MV-4-11 (cell line): ENCODE measurements around the gene TMEM178B.

Experiments
- DNase-seq: peaks from one replicate; lab custom pipeline; 2025; lab: John Stamatoyannopoulos, UW

Gene TMEM178B

DNA sequence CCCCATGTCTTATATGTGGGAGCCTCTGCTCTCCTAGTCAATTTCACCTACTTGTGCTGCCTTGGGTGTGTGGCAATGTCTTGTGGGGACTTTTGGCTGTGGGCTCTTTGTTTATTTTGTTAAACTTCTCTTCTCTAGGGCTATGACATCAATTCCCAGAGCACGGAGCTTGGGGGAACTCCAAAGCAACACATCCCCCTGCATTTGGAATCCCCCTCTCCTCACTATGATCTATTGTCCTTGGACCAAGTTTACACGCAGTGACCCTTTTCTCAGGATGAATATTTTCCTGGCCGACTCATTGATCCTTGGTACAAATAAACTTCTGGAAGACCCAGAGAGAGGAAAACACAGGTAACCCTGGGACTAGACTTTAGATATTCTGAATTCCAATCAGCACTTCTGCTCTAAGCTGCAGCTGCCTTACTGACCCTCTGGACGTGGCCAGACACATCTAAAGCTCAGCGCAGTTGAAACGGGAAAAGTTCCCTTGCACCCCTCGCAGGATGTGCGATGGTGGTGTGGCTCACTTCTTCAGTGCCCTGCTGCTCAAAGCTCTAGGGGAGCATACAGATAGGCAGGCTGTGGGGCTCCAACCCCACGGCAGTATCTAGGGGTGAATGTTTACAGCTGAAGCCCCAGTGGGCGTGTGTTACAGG is 110.8 kb downstream of the TMEM178B start:
- no peak for DNase-seq

DNA sequence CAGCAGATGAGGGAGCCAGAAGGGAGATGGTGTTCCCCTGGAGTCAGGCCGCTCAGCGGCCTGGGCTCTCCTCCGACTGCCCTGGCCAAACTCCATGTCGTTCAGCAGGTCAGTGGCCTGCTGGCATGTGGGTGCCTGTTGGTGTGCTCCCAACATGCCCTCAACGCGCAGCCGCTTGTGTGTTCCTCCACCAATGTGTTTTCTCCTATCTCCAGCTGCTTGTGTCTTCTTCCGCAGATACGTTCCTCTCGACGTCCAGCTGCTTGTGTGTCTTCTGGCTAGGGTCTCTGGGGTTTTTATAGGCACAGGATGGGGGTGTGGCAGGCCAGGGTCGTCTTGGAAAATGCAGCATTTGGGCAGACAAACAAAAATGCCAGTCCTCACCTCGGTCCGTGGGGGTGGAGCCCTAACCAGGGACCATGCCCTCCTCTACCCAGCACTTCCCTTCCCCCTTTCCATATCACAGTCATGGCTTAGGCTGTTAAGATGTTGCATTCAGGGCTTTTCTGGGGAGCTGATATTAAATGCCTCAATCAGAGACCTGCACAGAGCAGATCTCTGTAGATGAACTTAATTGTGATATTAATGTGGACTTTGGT is 111.6 kb downstream of the TMEM178B start:
- DNase-seq, result no peak

DNA sequence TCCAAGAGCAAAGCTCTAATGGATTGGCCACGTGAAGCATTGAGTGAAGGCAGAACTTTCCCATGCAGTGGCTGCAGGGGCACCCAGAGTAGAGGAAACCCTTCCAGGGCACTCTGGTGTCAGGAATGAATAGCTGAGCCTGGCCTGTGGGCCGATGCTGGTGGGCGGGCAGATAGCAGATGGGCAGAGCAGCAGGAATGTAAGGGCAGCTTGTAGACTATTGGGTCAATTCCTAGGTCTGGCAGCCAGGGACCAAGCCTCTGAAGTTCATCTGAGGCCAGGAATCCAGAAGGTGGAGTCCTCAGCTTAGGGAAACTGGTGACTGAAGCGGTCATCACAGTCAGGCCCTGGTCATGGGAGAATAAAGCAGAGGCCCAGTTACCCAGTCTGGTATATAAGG is 115.4 kb downstream of the TMEM178B start:
- DNase-seq, result no peak

DNA sequence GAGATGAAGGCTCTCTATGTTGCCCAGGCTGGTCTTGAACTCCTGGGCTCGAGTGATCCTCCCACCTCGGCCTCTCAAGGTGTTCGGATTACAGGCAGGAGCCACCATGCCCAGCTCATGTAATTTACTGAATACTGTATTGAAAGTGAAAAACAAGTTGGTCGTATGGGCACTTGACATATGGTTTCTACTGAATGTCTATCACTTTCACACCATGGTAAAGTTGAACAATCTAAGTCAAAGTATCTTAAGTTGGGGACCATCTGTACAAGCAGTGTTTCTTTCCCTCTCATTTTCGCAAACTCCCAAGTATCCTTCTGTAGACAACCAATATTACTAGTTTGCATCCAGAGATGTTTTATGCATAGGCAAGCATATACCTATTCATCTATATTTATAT is 116.6 kb downstream of the TMEM178B start:
- DNase-seq, result no peak

DNA sequence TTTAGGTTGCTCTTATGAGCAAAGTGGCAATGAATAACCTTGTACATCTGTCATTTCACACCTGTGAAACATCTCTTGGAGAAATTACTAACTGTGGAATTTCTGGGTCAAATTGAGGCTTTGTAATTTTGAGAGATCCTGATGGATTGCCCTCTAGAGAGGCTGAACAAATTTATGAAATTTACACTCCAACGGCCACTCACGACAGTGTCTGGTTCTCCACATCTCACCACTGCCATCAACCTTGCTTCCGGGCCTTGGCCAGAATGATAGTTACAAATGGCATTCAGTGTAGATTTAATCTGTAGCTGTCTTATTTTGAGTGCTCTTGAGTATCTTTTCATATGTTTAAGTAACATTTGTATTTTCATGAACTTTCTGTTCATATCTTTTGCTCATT is 117.4 kb downstream of the TMEM178B start:
- DNase-seq, result no peak

DNA sequence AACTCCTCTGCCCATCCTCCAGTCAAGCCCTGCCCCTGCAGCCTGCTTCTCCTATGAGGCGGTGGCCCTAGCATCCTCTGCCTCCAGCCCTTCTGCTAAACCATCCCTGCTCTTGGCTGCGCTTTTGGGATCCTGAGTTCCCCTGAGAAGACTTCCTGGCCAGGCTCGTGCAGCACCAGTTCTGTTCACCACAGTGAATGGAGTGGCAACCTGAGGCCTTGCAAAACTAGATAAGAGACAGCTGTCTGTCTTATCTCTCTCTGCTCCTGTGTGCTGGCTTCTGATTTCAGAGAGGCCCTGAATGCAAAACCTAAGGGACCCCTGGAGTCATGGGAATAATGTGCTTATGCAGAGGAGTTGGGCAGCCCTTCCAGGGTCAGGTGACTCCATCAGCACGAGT is 119.2 kb downstream of the TMEM178B start:
- no peak for DNase-seq

DNA sequence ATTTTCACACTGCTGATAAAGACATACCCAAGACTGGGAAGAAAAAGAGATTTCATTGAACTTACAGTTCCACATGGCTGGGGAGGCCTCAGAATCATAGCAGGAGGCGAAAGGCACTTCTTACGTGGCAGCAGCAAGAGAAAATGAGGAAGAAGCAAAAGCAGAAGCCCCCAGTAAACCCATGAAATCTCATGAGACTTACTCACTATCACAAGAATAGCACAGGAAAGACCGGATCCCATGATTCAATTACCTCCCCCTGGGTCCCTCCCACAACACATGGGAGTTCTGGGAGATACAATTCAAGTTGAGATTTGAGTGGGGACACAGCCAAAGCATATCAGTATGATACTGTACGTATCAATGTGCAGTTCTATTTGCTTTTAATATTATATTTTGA is 121.9 kb downstream of the TMEM178B start:
- DNase-seq, result peak; percentile 84

DNA sequence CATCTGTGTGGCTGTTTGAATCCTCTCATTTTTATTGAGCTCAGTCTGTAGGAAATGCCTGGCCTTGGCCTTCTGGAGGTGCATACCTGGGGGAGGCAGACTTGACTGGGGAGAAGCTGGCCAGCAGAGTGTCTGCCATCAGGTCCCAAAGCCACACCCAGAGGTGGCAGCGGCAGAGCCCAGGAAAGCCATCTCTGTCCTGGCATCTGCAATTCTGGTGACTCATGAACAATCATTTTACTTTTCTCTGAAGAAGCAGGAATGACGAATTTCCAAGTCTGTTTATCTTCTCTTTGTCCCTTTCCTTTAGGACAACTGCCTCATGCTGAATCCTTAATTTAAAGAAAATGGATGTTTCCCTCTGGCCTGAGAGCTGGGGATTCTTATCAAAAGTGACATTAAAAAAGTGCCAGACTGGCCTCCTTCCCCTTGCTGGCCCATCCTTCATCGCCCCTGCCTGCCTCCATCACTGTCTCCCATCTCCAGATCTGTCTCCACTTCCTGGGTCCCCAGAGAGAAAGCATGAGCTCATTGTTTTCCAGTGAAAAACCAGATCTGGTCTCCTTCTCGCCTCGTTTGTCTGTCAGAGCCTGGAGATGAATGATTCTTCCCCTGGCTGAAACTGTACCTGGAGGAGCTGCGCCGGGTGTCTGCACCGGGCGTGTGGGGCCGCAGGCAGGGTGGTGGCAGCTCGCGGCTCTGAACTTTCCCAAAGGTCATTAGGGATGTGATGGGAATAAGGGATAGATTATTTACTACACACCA is 124.5 kb downstream of the TMEM178B start:
- no peak for DNase-seq

DNA sequence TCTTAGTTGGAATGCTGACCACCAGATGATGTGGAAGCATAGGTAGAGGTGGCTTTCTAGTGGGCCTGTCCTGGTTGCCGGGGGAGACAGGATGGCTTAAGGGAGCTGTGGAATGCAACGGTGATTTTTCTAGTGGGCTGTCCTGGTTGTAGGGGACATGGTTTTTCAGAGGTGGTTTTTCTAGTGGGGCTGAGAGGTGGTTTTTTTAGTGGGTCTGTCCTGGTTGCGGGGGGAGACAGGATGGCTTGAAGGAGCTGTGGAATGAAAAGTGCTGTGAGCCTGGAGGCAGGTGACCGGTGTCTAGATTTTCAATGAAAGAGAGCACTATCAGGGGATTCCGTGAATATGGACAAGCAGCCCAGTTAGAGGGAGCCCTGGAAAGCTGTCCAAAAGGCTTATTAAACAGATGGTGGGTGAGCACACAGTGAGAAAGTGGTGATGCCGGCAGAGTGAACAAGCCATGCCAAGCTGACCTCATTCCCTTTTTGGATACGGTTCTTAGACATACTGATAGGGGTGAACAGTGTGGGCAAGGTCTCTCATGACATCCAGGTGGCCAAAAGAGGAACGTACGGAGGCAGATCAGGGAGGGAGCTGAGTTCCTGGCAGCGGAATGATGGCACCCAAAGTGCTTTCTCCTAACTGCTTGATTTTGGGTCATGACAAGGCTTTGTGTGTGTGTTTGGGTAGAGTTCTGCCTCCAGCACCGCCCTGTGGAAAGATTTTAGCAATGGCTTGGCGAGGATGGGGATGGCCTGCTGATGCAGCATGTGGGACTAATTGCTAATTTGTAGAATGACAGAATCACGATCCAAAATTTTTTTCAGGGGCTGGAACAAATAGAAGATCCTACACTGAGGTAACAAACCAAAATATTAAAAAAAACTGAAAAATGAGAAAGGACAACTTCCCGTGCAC is 126.6 kb downstream of the TMEM178B start:
- no peak for DNase-seq

DNA sequence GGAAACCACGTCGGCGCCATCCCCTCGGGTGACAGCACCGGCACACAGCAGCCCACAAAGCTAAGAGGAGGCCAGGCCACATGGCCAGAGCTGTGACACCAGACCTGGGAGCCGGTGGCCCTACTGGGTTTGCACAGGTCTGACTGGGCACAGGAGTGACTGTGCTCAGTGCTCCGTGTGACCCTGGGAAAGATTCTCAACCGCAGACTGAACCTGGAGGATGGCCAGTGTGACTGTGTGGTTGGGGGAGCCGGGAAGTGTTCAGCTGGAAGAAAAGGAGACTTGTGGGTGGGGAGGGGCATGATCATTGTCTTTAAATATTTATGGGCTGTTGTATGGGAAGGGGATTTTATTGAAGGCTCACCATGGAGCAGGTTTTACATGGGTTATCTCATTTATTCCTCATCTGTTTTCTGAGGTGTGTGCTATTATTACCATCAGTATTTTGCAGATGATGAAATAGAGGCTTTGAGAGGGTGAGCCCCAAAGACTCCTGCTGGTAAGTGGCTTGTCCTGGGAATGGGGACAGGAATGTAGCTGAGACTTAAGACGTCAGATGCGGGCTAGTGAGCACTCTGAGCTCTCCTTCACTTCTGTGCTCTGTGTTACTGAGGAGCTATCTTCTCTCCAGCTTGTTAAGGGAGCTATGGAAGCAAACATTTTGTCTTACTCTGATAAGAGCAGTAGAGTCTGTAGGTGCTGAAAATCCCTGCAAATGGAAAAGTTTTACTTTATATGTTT is 127.5 kb downstream of the TMEM178B start:
- no peak for DNase-seq

DNA sequence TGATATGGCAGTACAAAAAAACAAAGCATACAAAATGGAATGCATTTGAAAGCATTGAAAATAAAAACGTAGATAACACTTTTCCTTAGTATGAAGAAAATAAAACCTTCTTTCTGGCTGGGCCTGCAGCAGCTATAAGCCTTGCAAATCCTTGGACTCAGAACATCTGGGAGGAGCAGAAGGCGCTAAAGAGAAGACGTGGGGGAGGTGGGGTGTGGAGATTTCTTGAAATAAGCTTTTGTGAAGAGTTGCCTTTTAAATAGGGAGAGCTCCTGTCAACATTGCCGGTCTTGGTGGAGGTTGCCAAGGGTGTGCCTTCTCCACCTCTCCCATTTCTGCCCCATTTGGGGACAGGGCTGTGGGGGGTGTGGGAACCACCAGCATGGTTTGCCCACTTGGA is 128.7 kb downstream of the TMEM178B start:
- no peak for DNase-seq

DNA sequence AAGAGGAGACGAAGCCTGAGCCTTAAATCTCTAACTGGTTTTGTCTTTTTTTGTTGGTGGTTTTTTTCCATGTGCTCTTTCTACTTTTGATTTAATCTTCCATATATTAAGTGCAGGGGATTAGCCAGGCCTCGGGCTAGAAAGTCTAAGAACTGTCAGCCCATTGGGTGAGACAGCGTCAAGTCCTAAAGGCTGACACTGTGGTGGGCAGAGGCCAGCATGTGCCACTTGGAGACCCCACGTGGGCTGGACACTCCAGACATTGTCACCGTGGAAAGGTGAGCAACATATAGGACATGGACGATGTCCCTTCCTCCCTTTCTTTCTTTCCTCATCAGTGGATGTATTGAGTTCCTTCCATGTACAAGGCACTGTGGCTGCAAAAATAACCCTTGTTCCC is 129.3 kb downstream of the TMEM178B start:
- DNase-seq, result no peak

DNA sequence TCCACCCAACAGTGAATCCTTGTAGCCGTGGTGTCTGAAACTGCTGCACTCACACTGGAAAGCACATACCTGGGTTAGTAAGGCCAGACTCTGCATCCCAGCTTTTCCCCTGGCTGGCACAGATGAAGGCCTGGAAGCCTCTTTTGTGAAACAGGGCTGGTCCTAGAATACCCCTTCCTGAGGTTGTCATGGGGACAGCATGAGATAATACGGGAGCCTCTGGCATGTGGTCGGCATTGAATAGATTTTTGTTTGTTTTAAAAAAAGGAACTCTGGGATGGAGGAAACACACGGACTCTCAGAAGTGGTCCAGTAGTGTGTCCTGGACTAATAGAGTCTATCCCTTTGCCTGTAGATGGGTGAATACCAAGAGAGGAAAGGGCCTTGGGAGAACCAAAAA is 129.7 kb downstream of the TMEM178B start:
- DNase-seq, result no peak

DNA sequence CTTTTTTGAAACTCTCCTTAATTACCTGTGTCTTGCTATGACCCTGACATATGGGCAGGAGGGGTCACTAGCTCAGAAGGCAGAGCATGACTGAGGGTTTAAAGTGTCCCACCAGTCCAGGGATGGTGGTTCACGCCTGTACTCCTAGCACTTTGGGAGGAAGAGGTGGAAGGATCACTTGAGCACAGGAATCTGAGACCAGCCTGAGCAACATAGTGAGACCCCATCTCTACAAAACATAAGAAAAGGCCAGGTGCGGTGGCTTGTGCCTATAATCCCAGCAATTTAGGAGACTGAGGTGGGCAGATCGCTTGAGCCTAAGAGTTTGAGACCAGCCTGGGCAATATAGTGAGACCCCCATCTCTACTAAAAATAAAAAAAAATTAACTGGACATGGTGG is 133.8 kb downstream of the TMEM178B start:
- DNase-seq, result no peak

DNA sequence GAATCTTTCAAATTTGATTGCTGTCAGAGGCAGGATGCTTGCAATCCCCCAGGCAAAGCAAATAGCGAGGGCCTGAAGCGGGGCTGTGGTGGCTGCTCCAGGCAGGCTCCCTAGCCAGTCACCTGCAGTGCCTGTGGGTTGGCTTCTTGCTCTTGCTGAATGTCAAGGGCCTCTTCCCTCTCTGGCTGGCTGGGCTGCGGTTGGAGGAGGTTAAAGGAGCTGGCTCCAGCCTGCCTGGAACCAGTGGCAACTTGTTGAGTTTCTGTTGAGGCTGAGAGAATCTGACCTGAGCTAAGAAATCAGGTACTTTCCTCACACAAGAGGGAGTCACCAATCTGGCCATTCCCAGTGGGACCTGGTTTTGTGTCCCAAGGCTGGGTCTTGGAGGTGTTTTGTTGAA is 134.7 kb downstream of the TMEM178B start:
- no peak for DNase-seq

DNA sequence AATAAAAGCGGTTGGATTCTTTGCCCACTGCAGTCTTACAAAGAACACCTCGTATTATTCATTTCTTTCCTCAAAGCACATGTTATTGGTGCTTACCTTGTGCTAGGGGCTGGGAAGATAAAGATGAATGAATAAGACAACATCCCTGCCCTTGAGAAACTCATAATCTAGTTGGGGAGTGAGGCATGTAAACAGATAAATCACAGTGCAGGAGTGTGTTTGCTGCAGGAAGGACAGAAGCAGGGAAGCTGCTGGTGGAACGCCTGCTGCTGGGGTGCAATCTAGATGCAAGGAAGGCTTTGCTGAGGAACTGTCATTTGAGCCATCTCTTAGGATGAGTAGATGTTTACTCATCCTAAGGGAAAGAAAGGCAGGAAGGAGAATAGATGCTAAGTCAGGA is 135.6 kb downstream of the TMEM178B start:
- DNase-seq, result no peak

DNA sequence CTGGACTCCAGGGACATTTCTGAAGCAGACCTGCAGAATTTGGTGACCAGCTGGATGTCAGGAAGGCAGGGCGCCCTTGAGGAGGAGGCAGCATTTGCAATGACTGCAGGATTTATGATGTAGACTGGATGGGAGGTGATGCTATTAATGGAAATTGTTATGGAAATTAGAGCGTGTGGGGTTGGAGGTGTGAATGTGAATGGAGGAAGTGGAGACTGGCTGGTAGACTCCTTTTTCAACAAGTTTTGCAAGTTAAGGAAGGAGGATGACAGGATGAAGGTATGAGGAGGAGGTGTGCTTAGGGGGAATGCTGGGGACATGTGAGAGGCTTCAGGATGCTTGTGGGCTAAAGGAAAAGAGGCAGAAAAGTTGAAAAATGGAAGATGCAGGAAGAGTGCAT is 137.0 kb downstream of the TMEM178B start:
- DNase-seq, result no peak

DNA sequence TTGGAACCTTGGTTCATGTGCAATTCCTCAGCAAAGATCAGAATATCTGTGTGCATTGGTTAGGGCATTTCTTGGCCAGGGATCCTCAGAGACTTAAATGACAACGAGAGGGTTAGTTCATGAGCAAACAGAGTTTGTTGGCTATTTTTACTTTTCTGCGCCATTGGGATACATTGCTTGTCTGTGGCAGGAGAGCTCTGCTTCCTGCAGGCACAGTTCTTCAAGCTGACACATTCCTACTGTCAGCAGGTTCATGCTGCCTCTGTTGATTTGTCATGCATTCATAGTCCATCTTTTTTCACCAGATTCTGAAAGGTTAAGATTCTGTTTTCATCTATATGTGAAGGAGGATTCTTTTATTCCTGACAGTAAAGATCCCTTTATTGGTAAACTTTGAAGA is 139.4 kb downstream of the TMEM178B start:
- DNase-seq, result no peak

DNA sequence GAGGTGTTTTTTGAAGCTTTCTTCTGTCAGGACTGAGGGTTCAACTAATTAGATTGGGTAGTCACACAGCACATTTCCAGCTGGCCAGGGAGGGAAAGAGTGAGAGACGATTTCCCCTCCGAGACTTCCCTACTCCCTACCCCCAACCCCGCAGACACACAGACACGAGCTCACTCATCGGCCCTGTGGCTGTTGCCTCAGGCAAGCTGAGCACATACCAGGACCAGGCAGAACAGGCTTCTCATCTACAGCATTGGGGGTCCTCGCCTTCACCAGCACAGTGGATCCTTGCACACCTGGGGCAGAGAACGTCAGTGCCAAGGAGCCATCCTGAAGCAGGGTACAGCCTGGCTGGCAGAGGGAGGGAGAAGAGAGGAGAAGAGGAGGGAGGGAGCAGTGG is 144.1 kb downstream of the TMEM178B start:
- no peak for DNase-seq

DNA sequence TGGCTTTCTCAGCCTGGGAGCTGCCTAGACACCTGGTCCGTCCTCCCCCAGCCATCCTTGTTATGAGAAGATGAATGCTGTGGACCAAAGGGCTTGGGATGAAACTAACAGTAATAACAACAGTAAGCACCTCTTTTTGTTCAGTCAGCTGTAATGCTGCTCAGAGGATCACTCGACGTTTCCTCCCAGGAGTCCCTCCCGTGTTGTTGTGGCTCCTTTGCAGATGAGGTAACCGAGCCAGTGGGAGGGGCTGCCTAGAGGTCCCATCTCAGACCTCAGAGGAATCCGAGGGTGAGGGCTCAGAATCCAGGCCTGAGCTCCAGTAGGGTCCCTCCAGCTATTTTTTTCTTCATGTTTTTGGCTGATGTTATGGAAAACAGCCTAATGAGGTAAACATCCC is 145.1 kb downstream of the TMEM178B start:
- no peak for DNase-seq

DNA sequence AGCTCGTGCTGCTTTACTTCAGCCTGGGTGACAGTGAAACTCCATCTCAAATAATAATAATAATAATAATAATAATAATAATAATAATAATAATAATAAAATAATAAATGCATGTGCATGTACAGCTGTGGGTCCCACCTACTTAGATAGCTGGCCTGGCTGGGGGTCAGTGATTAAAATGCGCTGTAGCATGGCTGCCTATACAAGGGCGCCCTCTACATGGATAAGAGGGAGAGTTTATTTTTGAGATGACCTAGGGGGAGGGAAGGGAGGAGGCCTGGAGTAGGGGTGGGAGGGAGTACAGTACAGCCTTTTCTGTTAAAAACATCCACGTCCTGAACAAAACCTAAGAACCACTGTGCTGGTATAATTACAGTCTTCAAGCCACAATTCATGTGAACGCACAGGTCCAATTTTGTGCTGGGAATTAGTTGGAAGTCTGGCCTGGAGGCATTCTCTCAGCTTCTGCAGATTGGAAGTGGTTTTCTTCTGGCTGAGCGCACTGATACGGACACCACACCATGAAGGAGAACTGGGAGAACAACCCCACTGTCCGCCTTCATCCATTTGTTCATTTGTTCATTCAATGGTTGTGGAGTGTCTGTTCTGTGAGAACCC is 146.5 kb downstream of the TMEM178B start:
- no peak for DNase-seq
